Non-pigmented ciliary epithelial cell (primary cell): ENCODE data around the gene FAM204A.

Source experiments
- DNase-seq: peaks from one replicate; pipeline ENCODE4 v3.0.0-alpha.2; 2010; ENCODE audit warnings: low read depth

Gene FAM204A

DNA sequence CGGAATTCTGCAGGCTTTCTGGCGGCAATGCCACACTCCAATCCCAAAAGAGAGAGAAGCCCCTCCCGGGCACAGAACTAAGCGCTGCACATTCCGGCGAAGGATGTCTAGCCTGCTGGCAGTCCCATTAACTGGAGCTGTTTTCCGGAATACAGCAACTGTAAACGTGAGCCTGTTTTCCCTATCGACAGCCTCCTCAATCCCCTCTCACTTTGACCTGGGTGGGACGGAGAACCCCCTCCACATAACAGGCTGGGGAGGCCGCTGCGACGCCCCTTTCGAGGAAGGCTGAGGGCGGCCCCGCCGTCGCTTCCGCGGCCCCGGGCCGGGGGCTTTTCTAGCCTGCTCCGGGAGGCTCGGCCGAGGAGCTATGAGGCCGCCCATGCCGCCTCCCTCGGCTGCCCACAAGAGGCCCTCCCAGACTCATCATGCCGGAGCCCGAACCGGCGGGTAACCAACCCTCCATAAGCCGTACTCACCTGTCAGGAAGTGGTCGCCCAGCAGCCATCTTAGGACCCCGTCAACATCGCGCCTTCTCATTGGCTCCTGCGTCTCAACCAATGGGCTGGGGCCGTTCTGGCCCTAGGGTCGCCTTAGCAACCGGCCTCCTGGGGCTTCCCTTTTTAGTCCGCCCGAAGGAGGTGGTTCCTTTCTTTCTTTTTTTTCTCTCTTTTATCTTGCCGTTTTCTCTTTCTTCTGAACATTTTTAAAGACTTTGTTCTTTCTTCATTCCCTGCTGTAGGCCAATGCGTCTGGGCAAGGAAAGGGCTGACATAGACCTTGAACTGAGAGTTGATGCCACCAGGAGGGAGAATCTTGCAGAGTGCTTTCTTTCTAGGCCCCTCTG is at the start of gene FAM204A:
TSS of gene FAM204A (minus strand) at position 534 of the 847 bp plus-strand sequence. CDS start 5,909 bp downstream, outside the sequence.
- peak; percentile 69 for DNase-seq

DNA sequence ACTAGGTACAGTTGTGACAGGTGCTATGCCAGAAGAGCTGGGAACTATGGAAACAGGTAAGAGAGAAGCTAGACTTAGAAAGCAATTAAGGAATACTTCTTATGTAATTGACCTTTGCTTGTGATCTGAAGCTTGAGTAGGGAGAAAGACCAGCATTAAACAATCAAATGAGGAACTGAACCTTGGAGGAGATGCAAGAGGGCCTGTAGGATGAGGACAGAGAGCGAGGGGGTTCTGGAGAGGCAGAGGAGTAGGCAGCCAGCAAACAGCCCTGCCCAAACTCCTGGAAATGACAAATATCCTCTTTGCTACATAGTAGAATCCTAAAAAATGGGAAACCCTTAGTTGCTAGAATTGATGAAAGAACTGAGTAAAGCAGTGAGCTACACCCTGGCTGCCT is 41.6 kb upstream of the FAM204A start:
- no peak for DNase-seq

DNA sequence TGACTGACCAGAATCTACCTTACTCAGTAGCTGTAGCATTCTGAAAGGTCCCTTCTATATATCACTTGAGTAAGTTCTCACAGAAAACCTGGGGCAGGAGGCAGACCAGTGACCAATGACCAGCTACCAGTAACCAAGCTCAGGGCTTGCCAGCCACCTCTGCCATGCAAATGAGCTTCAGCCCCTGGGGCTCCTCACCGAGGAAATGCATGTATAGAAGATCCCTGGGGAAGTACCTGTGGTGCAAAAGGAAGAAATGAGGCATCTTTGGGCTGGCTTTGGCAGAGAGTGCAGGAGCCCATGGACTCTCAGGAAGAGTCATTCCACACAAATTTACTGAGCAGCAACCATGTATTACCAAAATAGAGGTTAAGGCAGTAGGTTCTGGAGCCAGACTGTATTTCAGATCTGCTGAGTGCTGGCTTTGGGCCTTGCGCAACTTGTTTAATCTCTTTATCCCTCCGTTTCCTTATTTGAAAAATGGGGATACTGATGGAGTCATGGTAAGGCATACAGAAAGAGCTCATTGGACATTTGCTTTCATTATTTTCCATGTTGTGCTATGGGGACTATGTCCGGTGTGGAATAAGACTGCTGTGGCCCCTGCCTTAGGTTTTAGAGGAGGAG is 41.1 kb upstream of the FAM204A start:
- DNase-seq, result no peak

DNA sequence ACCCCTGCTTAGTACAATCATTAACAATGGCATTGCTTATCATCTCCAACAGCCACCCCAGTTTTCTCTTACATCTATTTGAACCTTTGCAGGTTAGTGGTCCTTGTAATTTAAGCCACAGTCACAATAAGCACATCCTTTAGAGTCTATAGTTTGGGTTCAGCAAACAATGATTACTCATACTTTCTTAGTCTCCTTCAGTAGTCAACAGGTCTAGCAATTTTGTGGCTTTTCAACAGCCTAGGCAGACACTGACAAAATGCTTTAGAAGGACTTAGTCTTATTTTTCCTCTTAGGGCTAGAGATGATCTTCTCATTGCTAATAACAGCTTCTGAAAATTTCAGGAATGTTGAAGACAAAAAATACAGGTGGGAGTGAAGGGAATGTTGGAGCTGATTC is 32.3 kb upstream of the FAM204A start:
- DNase-seq, result no peak

DNA sequence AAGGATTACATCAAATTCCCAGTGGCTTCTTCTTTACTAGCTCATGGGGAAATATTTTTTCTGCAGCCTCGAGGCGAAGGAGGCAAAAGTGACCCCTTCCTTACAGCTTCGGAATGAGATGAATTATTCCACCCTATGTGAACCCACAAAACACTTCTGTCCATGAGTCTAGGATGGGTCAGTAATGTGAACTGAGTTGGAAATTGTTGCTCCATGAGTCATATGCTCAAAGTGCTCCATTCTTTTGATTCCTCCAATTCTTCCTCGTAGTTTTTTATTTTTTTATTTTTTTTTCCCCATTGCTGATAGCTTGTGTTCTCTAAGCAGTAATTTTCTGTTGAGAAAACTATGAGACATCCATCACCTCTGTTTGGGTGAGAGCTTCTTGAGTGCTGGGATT is 31.7 kb upstream of the FAM204A start:
- DNase-seq, result peak; percentile 68

DNA sequence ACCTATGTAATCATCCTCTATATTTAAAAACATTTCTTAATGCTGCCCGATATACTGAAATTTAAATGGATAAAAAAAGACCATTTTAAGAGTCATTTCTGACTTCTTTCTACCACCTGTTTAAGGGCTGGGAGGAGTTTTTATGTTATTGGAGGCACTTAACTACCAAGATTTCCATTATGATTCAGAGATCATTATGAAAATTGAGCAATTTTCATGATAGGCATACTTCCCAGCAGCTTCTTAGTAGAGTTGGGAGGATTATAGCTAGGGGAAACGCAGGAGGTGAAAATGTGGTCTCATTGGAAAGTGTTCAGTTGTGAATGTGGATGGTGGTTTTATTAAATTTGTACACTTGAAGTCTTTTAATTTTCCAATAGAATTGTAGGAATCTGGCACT is 28.4 kb upstream of the FAM204A start:
- no peak for DNase-seq

DNA sequence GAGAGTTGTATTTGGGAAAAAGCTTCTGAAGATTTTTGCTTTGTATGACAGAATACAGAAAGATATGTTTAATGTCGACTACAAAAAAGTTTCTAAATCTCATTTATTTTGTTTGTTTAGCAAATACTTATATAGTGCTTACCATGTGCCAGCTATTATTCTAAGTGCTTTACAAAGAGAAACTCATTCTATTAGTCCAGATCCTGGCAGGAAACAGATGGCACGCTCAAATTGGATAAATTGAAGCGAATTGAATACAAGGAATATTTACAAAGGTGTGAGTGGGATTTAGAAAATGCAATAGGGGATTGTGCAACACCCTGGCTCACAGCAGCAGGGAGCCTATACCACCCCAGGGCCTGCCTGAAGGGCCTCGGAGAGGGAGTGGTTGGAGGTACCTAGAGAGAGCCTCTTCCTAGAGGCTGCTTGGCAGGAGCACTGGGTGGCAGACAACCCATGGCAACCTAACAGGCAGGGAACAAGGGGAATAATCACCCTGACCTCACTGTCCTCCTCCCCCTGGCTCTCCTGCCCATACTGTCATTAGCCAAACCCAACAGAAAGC is 27.6 kb upstream of the FAM204A start:
- DNase-seq, result no peak

DNA sequence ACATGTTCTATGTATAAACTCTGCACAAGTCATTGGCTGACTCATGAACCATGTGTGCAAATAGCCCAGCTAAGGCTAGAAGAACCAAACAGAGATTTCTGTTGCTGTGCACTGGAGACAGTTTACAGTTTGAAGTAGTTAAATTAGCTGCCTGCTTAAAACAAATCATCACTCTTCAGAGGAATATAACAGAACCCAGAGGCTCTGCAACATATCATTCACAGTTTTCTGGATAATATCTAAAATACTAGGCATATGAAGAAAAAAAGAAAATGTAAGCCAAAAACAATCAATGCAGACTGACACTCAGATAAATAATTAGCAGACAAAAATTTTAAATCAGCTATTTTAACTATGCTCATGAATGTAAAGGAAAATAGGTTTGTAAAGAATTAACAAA is 23.6 kb upstream of the FAM204A start:
- DNase-seq, result no peak

DNA sequence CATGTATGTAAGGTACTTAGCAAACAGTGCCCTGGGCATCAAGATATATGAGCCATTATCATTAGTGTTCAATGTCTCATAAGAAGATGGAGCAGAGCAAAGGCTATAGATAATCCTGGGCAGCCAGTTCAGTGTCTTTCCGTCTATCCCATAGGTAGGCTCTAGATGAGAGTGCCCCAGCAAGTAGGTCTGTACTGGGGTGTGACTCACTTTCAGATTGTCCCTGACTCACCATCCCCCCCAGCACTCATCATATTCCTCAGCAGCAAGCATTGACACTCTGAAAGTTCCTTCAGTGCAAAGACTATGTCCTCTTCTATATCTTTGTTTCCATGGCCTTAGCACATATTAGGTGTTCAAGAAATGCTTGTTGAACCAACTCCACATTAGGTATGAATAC is 20.0 kb upstream of the FAM204A start:
- no peak for DNase-seq

DNA sequence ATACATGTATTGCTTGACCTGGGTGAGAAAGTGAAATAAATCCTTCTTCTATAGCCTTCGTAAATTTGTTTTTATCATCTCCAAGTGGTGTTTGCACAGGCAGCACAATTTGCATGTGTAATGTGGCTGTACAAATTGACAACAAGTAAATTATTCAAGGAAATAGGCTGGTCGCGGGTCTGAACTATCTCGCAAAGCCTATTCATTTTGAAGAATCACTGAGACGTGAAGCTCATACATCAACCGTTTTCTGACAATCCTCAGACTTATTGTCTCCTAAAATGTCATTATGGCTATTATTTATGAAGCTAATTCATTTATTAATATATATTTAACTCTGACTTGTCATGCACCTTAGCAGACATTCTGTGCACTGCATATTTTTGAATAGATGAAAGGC is 16.2 kb upstream of the FAM204A start:
- DNase-seq, result no peak

DNA sequence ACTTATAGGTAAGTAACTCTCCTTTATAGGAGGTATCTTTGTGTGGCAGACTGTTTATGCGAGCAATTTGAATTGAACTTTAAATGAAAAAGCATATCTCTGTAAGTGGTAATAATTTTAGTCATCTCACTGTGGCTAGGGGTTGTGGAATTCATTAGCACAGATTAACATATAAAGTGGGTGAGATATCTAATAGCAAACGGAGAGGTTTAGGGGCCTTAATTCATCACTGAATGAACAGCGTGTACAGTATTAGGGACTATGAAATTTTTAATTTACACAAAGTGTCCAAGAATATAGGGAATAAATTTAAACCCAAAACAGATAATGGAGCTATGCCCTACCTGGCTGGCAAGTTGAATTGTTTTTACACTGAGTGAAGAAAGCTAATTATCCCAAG is 15.7 kb upstream of the FAM204A start:
- DNase-seq, result no peak

DNA sequence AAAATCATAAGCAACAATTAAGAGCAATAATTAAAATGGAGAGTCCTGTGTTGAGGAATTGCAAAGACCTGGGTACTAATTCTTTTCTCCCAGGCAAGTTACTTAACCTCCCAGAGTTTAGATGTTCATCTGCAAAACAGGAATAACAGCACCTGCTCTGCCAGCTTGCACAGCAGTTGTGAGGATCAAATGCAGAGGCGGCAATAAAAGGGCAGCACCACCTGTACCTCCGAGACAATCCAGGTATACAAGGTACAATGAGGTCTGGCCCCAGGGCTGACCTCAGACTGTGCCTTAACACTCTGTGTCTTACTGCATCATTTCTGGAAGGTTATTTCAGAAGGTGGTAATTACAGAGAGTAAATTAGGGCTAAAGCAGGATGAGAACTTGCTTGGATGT is 14.5 kb upstream of the FAM204A start:
- DNase-seq, result no peak

DNA sequence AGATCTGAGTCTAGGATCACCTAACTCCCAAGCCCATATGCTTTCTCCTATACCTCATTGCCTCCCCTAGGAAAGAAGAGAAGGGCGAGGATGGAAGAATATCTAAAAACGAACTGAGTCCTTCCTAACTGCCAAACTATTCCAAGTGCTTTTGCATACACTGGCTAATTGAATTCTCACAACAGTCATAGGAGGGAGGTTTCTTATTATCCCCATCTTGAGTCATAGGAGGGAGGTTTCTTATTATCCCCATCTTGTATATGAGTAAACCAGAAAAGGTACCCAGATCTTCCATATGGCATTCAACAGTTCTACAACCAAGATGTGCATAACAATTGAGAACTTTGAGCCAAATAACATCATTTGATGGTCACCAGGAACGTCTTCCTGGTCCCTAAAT is 13.1 kb upstream of the FAM204A start:
- no peak for DNase-seq

DNA sequence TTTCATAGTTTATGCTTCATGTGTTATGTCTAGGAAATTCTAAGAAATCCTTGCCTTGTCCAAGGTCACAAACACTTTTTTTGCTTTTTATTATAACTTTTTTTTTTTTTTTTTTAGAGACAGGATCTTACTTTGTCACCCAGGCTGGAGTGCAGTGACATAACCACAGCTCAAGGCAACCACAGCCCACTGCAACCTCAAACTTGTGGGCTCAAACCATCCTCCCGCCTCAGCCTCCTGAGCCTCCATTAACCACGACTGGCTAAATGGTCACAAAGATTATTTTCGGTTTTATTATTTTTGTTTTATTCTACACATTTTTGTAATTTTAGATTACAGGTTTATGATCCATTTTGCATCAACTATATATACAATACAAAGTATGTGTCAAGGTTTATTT is 7.1 kb upstream of the FAM204A start:
- DNase-seq, result no peak

DNA sequence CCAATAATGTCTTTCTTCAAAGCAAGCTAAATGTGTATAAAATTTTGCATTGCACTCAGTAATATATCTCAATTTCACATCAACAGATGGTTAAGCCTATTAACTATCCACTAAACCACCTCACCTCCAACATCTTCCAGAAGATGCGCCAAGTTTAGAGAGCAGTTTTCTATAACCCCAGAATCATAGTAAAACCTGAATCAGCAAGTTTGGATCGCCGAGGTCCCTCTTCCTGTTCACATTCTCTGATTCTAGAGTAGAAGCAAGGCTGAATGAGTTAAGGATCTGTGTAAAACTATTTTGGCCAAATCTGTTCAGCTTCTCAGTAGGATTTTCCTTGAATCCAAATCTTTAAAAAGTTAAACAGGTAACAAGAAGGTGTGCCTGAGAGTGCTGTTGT is 1.4 kb upstream of the FAM204A start:
- DNase-seq, result no peak

DNA sequence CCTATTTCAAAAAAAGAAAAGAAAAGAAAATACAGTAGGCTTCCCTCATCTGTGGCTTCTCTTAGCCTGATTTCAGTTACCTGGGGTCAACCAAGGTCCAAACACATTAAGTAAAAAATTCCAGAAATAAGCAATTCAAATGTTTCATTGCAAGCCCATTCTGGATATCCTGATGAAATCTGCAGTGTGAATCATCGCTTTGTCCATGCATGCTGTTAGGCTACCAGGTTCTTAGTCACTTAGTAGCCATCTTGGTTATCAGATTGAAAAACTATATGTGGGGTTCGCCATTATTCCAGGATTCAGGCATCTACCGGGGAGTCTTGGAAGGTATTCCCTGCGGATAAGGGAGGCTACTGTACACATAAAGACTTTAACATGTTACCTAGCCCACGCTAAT is 991 bp upstream of the FAM204A start:
- no peak for DNase-seq

DNA sequence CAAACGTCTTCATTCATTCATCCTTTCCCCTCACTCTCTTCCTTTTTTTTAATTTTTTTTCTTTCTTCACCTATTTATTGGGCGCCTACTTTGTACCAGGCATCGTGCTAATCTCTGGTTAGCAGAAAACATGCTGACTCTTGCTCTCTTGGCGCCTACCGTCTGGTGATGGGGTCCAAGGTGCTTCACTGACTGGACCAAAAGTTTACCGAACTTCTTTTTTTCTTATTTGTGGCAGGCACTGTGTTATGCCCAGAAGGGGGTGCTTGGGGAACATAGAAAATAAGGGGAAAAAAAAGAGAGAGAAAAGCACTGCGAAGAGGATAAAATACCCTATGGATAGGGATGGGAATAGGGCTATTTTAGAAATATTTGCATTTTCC is 505 bp upstream of the FAM204A start:
- no peak for DNase-seq

DNA sequence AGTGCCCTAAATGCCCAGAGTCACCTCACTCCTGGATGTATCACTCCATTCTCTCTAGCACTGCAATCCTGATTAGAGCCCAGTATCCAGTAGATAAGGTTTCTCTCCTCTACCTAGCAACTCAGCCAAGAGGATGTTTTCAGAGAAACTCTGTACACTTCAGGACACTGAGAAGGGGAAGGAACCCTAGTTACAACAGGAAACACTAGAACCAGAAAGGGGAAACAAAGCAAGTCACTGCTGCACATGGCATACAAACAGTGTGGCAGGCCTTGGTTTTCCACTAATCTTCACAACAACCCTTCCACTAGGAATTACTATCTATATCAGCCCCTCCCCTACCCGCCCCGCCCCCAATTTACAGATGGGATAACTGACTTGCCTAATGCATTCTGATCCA is 1.6 kb downstream of the FAM204A start:
- no peak for DNase-seq

DNA sequence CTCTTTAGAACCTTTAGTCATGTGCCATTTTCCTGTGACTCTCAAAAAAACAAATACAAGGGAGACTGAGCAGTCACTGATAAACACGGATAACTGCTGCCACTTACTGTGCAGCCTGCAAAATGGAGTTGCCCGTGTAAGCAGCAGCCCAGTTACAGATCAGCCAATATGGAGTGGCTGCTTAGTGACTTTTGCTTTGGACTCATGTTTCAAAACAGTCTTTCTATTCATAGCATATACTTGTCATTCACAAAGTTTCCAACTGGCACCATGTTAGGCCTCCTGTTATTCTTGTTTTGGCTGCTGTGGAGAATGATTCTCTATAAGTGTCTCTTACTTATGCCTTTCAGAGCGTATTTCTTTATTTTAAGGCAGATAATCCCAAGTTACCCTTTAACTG is 3.0 kb downstream of the FAM204A start:
- no peak for DNase-seq

DNA sequence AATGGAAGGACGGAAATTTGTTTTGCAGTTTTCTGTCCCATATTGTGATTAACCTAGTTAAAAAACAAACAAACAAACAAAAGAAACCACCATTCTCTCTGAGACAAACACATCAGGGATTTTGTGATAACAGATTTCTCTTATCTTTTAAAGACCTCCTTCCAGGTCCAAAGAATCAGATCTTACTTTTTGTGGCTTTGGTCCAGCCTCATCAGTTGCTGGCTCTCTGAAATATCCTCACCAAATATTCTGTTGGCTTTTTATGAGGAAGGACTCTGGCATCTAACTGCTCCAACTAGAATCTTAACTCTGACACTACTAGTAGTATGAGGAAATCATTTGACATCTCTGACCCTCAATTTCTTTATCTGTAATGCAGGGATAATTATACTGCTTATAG is 4.8 kb downstream of the FAM204A start:
- no peak for DNase-seq

DNA sequence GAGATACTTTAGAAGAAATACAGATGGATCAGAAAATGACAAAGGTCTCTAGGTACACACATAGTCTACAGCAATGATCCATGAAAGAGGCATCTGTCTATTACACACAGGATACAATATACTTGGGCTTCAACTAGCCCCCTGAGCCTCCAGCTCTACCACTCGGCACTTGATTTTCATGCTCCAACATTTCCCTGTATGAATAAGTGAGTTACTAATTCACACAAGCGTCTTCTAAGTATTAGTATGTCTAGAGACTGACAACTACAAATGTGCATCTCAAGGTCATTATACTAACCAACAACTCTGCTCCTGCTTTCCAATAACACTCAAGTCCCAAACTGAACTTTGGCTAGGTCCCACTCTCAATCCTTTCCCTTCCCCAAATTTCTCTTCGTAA is 8.3 kb downstream of the FAM204A start:
- no peak for DNase-seq

DNA sequence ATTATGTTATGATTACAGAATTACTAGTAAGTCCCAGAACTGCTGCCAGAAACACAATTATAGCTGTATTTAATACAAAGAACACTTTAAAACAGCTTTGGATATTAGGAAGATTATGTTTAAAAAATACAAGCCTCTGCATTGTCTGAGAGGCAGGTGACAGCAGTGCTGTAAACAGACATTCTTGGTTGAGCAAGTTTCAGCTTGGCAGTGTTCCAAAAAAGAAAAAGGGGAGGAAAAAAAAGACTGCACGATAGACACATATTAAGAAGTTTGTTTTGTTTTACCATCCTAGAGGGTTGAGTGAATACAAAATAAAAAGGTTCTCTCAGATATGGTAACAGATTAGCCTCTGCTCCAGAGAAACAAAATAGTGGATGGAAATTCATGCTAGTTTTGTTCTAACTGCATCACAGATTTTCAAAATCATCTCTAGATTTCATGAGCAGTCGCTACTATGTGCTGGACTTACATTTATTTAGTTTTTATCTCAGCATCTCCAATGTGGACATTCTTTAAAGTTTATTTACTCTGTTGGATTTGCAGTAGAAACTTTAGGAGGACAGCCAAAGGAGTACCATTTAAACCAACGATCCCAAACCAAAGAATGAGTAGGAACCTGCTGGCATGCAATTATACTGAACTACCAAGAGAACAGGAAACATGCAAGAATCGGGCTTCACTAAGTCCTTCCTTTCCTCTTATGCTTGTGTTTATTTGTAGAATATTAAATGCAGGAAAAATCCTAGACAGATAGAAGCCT is 9.0 kb downstream of the FAM204A start:
- no peak for DNase-seq

DNA sequence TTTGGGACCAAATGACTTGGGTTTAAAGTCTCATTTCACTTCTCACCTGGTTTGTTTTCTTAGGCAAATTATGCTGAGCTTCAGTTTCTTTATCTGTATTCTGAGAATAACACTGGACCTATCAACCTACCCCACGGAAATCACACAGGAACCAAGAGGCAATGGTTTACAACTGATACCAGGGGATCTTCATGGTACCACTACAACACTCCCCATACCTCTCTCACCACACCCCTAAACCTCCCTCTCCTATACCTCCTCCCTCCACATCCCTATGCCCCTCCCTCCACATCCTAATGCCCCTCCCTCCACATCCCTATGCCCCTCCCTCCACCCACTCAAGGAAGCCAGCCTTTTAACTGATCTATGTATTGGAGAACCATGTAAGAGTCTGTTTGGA is 9.9 kb downstream of the FAM204A start:
- DNase-seq, result no peak
